Neural cell (in vitro differentiated cells): ENCODE results near the gene COL9A1.

Experiments used
- TAF1 ChIP-seq: IDR thresholded peaks from 2 replicates; pipeline ENCODE4 v1.6.1; 2012; ENCODE audit warnings: low read depth
- TF ChIP-seq, protein P1 (sequence below): fragments of 450-650 bp; IDR thresholded peaks from 2 replicates; pipeline ENCODE4 v1.5.1; 2014; ENCODE audit warnings: antibody characterized with exemption, mild to moderate bottlenecking, moderate library complexity; ENCODE audit not compliant: poor library complexity, severe bottlenecking

- TF ChIP-seq, protein P1, sequence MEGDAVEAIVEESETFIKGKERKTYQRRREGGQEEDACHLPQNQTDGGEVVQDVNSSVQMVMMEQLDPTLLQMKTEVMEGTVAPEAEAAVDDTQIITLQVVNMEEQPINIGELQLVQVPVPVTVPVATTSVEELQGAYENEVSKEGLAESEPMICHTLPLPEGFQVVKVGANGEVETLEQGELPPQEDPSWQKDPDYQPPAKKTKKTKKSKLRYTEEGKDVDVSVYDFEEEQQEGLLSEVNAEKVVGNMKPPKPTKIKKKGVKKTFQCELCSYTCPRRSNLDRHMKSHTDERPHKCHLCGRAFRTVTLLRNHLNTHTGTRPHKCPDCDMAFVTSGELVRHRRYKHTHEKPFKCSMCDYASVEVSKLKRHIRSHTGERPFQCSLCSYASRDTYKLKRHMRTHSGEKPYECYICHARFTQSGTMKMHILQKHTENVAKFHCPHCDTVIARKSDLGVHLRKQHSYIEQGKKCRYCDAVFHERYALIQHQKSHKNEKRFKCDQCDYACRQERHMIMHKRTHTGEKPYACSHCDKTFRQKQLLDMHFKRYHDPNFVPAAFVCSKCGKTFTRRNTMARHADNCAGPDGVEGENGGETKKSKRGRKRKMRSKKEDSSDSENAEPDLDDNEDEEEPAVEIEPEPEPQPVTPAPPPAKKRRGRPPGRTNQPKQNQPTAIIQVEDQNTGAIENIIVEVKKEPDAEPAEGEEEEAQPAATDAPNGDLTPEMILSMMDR, result no peak
- no peak for TF ChIP-seq TAF1
These were observed 12.3 kb upstream of the COL9A1 start for GRCh38 chr6:70315079-70315751.
